ENCODE measurements around the gene AP1S1.
A peak's percentile ranks its signal among the peaks of the same experiment; 100 is the strongest.
"Not testable (repeated sequence)": the region's sequence is repeated elsewhere in the genome, so short reads cannot be mapped to it uniquely, and the experiment has no call there.

AP1S1 gene

DNA sequence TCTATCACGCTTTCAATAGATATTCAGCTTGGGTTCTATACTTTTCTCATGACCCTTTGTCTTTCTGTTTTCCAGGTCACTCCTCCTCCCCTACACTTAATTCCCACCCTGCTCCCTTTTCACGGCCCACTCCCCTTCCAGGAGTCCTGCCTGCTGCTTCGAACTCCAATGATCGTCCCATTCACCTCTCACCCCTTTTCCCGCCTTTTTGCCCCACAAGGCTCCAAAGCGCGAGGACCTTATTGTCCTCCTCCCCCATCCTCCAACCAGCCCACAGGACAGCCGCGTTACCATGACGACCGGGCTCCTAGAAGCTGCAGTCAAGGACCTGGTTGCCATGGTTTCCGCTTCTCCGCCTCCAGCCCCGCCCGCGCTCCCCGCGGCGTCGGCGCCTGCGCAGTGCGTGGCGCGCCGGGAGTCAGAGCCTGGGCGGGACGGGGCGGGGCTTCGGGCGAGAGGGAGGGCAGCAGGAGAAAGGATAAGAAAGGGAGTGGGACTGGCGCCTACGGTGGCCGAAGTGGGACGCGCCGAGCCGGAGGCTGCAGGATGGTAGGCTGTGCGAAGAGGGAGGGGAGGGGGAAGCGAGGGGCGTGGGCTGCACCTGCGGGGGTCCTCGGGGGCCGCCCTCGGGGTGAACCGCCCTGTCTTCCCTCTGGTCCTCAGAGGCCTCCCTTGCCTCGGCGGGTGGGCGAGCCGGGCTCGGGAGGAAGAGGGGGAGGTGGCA, at the start of gene AP1S1:
TSS of gene AP1S1 (plus strand) at position 508 of the 724 bp plus-strand sequence. CDS start at position 547, 39 bp downstream.
- DNase-seq (ENCODE audit: low read depth): peak; percentile 94

DNA sequence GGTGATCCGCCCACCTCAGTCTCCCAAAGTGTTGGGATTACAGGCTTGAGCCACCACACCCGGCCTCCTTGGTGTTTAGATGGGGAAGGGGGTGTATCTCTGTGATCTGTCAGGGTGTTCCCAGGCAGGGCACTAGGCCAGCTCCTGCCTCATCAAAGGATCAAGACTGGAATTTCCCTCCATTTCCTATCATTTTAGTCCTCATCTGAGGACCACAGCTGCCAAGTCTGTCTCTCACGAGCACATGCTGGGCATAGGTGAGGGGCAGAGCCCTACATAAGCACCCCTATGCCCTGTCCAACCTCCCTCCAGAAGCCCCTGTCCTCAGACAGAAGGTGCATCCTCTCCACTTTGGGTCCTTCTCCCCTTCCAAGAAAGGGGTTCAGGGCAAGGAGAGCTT, 49.5 kb upstream of the AP1S1 start:
- no peak for DNase-seq (ENCODE audit: low read depth)

GRCh38 chr7:101105248-101105647, 49.0 kb upstream of the AP1S1 start:
- DNase-seq (ENCODE audit: low read depth): not testable (repeated sequence)

DNA sequence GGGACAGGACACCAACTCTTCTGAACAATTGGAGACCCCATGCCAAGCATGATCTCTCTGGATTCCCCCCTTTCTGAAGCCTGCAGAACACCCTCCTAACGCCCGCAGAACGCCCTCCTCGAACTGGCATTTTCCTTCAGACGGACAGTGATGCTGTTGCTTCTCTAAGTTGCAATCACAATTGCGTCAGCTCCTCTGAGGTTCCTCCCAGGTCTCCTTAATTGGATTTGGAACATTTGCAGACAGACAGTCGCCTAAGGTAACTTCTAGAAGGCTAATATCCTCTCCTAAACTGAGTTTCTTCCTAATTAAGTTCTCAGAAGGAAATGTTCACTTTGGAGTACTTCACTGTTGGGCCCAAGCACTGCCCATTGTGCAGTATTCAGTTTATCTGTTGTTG, 47.9 kb upstream of the AP1S1 start:
- no peak for DNase-seq (ENCODE audit: low read depth)

DNA sequence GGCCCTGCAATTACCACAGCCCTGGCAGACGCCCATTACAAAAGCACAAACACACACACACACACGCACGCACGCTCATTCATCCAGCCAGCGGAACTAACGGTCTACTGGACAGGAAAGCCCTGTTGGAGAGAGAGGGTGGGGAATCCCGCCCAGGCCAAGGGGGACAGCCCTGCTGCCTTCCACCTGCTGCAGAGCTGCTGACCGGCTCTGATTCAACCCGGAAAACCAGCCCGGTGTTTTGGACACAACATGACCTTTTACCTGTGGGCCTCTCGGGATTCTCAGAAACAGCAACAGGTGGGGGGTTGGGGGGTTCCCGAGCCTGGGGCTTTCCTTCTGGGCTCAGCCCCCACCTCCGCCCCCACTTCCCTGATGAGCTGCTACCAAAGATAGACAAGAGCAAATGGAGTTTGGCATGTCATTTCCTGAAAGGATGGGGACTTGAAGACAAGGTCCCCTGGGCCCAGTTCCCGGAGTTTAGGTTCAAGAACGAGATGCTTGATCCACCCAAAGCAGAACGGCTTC, 45.9 kb upstream of the AP1S1 start:
- no peak for DNase-seq (ENCODE audit: low read depth)

DNA sequence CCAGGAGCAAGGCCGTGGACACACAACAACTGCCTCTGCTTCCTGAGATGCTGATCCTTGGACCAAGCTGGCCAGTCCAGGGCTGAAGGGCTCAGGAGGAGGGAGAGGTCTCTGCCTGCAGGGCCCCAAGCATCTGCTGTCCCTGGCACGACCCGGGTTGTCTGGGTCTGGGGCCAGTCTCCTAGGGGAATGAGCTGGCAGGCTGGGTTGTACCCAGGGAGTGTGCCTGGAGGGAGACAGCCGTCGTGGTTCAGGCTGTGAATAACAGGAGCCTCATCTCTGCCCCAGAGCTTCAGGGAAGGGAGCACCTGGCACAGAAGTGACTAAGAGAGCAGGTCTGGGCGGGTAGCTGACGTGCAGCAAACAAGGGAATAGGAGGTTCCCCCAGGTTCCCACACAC, 45.3 kb upstream of the AP1S1 start:
- no peak for DNase-seq (ENCODE audit: low read depth)

DNA sequence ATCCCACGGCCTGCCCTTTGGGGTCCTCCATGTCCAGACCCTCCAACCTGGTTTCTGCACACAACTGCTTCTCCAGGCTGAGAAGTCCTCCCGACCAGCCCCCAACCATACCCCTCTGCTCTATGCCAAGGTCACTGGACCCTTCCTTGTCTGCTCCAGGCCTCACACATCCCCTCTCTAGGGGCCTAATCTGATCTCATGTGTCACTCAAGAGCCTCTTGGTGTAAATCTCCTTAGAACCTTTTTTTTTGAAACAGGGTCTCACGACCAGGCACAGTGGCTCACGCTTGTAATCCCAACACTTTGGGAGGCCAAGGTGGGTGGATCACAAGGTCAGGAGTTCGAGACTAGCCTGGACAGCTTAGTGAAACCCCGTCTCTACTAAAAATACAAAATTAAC, 44.9 kb upstream of the AP1S1 start:
- DNase-seq (ENCODE audit: low read depth): no peak

- DNase-seq (ENCODE audit: low read depth): no peak
These were observed 43.0 kb upstream of the AP1S1 start for GRCh38 chr7:101111261-101111660.

DNA sequence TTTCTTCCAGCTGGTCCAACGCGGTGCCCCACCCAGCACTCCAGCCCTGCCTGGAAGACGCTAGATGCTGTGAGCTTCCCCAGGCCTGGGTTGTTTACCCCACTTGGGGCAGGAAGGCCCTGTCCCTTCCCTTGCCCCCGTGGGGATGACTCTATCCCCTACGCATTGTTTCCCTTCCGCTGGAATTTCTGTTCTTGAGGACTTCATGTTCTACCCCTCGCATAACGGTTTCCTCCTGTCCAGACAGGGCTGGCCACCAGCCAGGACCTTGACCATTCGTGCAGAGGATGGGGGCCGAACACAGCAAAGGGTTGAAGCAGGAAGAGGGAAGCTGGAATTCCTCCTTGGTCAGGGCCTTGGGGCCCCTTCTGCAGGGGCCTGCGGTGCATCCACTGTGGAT, 42.0 kb upstream of the AP1S1 start:
- DNase-seq (ENCODE audit: low read depth): no peak

- DNase-seq (ENCODE audit: low read depth): not testable (repeated sequence)
These were observed 41.1 kb upstream of the AP1S1 start for GRCh38 chr7:101113140-101113539.

GRCh38 chr7:101113836-101114235, 40.4 kb upstream of the AP1S1 start:
- no peak for DNase-seq (ENCODE audit: low read depth)

DNA sequence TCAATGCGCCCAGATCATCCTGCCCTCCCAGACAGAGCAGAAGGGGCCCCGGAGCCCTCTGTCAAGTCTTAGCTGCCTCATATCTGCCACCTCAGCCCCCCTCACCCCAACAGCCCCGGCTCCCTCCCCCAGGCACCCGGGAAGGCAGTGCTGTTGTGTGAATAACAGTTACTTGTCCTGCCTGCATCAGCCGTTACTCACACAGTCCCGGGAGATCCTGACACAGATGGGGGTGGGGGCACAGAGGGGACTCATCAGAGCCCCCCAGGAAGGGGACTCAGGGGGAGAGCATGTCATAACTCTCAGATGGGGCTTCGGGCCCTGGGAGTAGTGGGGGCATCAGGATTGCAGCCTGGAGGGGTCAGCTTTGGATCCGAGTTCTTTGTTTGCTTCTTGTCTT, 39.8 kb upstream of the AP1S1 start:
- no peak for DNase-seq (ENCODE audit: low read depth)

GRCh38 chr7:101115215-101115614, 39.1 kb upstream of the AP1S1 start:
- DNase-seq (ENCODE audit: low read depth): no peak

- no peak for DNase-seq (ENCODE audit: low read depth)
These were observed 37.4 kb upstream of the AP1S1 start for GRCh38 chr7:101116898-101117297.

- DNase-seq (ENCODE audit: low read depth): no peak
These were observed 35.4 kb upstream of the AP1S1 start for GRCh38 chr7:101118856-101119255.

DNA sequence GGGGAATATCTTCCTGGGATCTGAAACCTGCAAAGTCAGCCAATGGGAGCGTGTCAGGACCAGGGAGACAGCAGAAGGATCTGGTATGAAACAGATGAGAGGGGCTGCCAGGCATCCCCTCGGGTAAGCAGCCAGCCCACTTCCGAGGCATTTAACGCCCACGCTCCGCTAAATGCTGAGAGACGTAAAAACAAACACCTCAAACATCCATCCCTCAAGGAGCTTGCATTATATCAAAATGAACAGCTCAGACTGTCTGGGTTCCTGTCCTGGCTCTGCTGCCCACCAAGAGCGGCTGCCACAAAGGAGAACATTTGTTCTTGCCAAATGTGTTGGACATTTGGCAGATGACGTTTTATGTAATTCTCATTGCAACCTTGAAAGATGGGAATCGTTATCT, 34.4 kb upstream of the AP1S1 start:
- DNase-seq (ENCODE audit: low read depth): no peak

DNA sequence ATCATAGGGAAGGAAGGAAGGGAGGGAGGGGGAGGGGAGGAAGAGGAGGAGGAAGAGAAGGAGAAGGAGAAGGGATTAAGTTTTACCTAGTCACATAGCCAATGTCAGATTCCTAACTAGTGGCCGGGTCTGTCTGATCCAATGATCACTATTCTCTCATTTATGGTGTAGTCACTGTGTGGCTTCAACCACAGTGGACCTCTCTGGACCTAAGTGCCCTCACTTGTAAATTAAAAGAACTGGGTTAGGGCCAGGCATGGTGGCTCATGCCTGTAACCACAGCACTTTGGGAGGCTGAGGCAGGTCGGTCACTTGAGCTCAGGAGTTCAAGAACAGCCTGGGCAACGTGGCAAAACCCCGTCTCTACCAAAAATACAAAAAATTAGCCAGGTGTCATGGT, 34.0 kb upstream of the AP1S1 start:
- no peak for DNase-seq (ENCODE audit: low read depth)

GRCh38 chr7:101121631-101121990, 32.7 kb upstream of the AP1S1 start:
- not testable (repeated sequence) for DNase-seq (ENCODE audit: low read depth)

GRCh38 chr7:101121991-101122932, 32.0 kb upstream of the AP1S1 start:
- DNase-seq (ENCODE audit: low read depth): no peak

DNA sequence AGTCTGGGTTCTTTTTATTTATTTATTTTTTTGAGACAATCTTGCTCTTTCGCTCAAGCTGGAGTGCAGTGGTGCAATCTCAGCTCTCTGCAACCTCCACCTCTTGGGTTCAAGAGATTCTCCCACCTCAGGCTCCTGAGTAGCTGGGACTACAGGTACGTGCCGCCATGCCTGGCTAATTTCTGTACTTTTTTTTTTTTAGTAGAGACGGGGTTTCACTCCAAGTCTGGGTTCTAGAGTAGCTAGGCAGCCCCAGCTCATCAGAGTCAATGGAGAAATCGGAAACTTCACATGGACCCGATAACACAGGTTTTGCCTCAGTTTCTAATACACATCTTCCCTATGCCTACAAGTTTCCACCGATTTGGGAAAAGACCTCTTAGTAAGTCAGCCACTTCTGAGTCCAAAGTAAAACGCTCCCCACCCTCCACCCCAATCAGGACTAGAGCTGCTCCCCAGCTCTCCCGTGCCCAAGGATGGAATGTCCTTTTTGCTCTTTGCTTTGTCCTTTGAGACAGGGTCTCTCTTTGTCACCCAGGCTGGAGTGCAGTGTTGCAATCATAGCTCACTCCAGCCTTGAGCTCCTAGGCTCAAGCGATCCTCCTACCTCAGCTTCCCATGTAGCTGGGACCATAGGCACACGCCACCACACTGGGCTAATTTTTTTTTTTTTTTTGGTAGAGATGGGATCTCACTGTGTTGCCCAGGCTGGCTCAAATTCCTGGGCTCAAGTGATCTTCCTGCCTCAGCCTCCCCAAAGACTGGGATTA, 31.2 kb upstream of the AP1S1 start:
- no peak for DNase-seq (ENCODE audit: low read depth)

- no peak for DNase-seq (ENCODE audit: low read depth)
These were observed 30.6 kb upstream of the AP1S1 start for GRCh38 chr7:101123703-101124068.

DNA sequence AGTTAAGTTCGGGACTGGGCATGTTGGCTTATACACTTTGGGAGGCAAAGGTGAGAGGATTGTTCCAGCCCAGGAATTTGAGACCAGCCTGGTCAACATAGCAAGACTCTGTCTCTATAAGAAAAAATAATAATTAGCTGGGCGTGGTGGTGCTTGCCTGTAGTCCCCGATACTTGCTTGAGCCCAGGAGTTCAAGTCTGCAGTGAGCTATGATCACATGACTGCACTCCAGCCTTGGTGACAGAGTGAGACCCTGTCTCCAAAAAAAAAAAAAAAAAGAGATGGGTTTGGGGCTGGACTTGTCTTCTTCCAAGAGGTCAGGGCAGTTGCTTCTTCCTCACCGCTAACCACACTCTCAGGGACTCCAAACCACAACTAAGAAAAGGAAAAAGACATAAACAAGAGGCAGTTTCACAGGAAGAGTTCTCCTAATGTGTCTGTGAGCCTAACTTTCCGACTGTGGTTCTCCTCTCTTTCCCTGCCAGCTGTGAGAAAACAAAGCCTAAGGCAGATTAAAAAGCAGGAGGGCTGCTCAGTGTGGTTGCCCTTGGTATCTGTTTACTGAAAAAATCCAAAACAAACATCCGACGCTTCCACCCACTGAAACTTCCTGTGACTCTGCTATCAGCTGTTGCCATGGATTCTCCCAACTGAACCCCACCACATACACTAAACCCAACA, 29.8 kb upstream of the AP1S1 start:
- no peak for DNase-seq (ENCODE audit: low read depth)
